DMS53 treated with DMSO at 0.1 percent for 48 hours (cell line): ENCODE data around the gene TMC3.
"Not testable (repeated sequence)": the region's sequence is repeated elsewhere in the genome, so short reads cannot be mapped to it uniquely, and the experiment has no call there.

Source experiments
- DNase-seq: peaks from one replicate; lab custom pipeline; 2025; ENCODE audit not compliant: unreplicated experiment; lab: John Stamatoyannopoulos, UW

TMC3 gene

GRCh38 chr15:81373775-81374395 lies at the start of gene TMC3:
Gene TMC3, minus strand, starts transcription at chr15:81374213. Its CDS starts 136 bp downstream, at chr15:81374077.
- no peak for DNase-seq

GRCh38 chr15:81421461-81421860 lies 47.4 kb upstream of the TMC3 start:
- DNase-seq = no peak

GRCh38 chr15:81419332-81419943 lies 45.4 kb upstream of the TMC3 start:
- DNase-seq = no peak

- DNase-seq = no peak
Measured at GRCh38 chr15:81418891-81419290, 44.9 kb upstream of the TMC3 start.

- no peak for DNase-seq
Measured at GRCh38 chr15:81418444-81418843, 44.4 kb upstream of the TMC3 start.

- not testable (repeated sequence) for DNase-seq
Measured at GRCh38 chr15:81414274-81414968, 40.4 kb upstream of the TMC3 start.

- no peak for DNase-seq
Measured at GRCh38 chr15:81413851-81414250, 39.8 kb upstream of the TMC3 start.

- no peak for DNase-seq
Measured at GRCh38 chr15:81411969-81412633, 38.1 kb upstream of the TMC3 start.

GRCh38 chr15:81411051-81411450 lies 37.0 kb upstream of the TMC3 start:
- DNase-seq = no peak

- DNase-seq = peak; percentile 46
Measured at GRCh38 chr15:81410318-81410753, 36.3 kb upstream of the TMC3 start.

GRCh38 chr15:81407718-81408117 lies 33.7 kb upstream of the TMC3 start:
- no peak for DNase-seq

- DNase-seq = no peak
Measured at GRCh38 chr15:81407176-81407575, 33.2 kb upstream of the TMC3 start.

GRCh38 chr15:81400640-81401236 lies 26.7 kb upstream of the TMC3 start:
- peak; percentile 30 for DNase-seq

- DNase-seq = no peak
Measured at GRCh38 chr15:81398910-81399551, 25.0 kb upstream of the TMC3 start.

- DNase-seq = no peak
Measured at GRCh38 chr15:81398456-81398855, 24.4 kb upstream of the TMC3 start.

- no peak for DNase-seq
Measured at GRCh38 chr15:81394603-81395002, 20.6 kb upstream of the TMC3 start.

GRCh38 chr15:81391657-81392056 lies 17.6 kb upstream of the TMC3 start:
- DNase-seq = no peak

GRCh38 chr15:81388436-81388770 lies 14.4 kb upstream of the TMC3 start:
- no peak for DNase-seq

GRCh38 chr15:81387621-81388435 lies 13.8 kb upstream of the TMC3 start:
- no peak for DNase-seq

GRCh38 chr15:81386947-81387346 lies 12.9 kb upstream of the TMC3 start:
- no peak for DNase-seq
